Ovary (tissue), 3 donors: ENCODE results near the gene PRKG1.

Experiments used
- EP300 ChIP-seq: sonication (generic); formaldehyde crosslinking; IDR thresholded peaks from one replicate; pipeline ENCODE4 v1.6.1; 2017; ENCODE audit warnings: antibody characterized with exemption
- POLR2A ChIP-seq: fragments of 450-650 bp; IDR thresholded peaks from one replicate; pipeline ENCODE4 v1.6.1; 2017; ENCODE audit warnings: antibody characterized with exemption, mild to moderate bottlenecking, moderate library complexity
- TF ChIP-seq, protein P1 (sequence below), 3 donors: fragments of 450-650 bp in 2 of 3; fragments of 200-600 bp in 1 of 3; IDR thresholded peaks; one replicate each; pipeline versions ENCODE4 v1.5.1 to v1.8.0; 2016 to 2022; ENCODE audit warnings: antibody characterized with exemption in 3 of 3, mild to moderate bottlenecking in 1 of 3
- donor health status: DM: no; HTN: no; CAD: no.

GRCh38 chr10:51090190-51090589 lies 15.9 kb downstream of the PRKG1 start:
- TF ChIP-seq, protein P1, sequence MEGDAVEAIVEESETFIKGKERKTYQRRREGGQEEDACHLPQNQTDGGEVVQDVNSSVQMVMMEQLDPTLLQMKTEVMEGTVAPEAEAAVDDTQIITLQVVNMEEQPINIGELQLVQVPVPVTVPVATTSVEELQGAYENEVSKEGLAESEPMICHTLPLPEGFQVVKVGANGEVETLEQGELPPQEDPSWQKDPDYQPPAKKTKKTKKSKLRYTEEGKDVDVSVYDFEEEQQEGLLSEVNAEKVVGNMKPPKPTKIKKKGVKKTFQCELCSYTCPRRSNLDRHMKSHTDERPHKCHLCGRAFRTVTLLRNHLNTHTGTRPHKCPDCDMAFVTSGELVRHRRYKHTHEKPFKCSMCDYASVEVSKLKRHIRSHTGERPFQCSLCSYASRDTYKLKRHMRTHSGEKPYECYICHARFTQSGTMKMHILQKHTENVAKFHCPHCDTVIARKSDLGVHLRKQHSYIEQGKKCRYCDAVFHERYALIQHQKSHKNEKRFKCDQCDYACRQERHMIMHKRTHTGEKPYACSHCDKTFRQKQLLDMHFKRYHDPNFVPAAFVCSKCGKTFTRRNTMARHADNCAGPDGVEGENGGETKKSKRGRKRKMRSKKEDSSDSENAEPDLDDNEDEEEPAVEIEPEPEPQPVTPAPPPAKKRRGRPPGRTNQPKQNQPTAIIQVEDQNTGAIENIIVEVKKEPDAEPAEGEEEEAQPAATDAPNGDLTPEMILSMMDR (IDR thresholded peaks at IDR 0.05), result no peak
- TF ChIP-seq POLR2A (no peak), EP300 (no peak)
